GM21526 (cell line): ENCODE results near the gene PDGFD.

Source experiments
- ATAC-seq: cut with Tn5 transposase; IDR thresholded peaks from one replicate; pipeline ENCODE4 v1.9.1; 2021; ENCODE audit warnings: moderate library complexity; ENCODE audit not compliant: unreplicated experiment, low FRiP score

PDGFD gene

DNA sequence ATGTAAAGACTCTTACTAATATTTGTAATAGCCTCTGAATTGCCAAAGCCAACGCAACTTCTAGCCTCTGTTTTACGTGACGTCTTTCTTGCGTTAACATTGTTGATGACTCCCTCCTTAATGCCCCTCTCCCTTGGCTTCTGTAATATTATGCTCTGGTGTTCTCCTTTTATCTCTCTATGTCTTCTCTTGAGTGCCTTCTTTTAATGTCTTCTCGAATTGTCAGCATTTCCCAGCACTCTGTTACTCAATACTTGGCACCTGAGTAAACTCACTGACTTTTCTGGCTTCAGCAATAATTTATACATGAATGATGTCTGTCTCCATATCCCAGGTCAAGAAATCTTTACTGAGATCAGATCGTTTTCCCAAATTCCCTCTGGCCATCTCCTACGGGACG, 196.0 kb downstream of the PDGFD start:
- ATAC-seq = no peak

DNA sequence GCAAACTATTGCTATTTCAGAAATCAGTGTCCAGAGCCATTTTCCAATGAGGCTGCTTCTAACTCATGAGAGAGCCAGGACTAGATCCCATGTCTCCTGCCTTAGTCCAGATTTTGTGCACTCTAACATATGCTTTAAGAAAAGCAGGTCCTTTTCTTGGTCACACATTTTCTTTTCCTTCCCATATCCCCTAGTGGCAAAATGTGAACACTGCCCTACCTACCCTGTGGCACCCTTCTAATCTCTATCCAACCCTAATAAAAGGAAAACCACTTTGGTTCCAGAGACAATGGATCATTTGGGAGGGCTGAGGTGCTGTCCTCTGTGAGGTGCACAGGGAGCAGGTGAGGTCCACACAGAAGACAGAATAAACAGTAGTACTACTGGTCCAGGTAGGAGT, 199.6 kb downstream of the PDGFD start:
- no peak for ATAC-seq

DNA sequence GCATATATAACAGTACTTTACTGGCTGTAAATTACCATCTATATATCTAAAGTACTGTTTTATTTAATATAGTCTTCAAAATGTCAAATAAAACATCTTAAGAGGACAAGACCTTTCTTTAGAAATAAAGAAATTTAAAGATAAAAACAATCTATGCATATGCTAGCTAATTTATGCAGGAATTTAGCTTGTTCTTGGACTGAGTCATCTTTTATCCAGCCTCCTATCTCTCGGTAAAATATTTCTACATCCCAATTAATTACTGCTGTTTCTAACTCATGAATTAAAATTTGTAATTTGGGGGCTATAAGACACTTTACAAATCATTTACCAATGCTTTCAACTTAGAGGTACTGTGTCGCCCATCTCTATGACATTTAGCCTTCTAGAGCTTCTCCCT, 200.3 kb downstream of the PDGFD start:
- ATAC-seq = no peak

DNA sequence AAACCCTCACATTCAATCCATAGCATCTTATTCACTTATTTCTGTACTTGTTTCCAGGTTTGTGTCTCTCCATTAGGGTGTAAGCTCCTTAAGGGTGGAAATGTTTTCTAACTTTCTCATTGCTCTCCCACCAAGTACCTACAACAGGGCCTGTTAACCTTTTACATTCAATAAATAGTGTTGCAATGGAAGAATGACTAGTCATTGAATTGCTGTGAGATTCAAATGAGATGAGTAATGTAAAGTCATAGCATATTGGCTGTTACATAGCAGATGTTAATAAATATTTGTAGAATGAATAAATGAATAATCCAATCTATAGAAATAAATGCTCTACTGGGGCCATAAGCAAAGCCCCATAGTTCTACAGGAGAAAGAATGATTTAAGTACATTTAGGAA, 202.9 kb downstream of the PDGFD start:
- no peak for ATAC-seq

DNA sequence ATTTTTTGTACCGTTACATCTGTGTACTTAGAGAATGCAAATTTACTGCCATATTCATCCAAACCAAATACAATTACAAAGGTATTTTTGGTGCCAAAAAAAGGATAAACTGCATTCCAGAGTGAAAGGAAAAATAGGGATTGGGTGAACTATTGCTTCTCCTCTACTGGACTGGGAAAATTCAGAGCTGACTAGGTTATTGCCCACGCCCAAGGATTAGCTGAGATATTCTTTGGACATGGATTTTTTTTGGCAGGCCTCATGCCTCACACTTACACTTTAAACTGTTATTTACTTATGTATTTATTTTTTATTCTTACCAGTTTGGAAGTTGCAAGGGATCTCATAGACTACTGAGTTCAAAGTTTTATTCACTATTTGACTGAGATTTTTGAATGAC, 203.8 kb downstream of the PDGFD start:
- ATAC-seq = no peak

DNA sequence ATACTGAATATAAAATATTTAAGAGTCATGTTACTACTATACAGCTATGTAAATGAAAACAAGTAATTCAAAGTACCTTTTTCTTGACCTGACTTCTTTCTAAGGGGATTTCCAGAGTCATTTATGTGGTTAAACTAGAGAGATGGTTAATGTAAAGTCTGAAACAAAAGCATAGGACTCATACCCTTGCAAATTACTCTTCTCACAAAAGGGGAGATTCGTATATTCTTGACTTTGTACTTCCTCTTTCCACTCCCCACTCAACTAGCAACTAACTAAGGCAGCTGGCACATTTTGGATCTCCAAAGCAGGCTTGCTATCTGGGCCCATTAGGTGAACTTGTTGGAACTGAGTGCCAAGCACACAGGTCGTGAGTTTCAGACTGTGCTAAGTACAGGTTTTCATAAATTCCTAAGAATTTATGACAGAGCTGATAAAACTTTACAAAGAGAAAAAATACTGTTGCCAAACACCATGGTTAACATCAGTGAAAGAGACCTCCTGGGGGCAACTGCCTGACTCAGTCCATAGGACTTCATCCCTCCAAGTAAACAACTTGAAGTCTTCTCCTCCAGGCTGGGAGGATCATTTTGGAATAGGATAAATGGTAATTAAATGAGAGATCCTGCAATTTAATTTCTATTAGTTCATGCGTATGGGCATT, 204.5 kb downstream of the PDGFD start:
- ATAC-seq = peak; percentile 99

DNA sequence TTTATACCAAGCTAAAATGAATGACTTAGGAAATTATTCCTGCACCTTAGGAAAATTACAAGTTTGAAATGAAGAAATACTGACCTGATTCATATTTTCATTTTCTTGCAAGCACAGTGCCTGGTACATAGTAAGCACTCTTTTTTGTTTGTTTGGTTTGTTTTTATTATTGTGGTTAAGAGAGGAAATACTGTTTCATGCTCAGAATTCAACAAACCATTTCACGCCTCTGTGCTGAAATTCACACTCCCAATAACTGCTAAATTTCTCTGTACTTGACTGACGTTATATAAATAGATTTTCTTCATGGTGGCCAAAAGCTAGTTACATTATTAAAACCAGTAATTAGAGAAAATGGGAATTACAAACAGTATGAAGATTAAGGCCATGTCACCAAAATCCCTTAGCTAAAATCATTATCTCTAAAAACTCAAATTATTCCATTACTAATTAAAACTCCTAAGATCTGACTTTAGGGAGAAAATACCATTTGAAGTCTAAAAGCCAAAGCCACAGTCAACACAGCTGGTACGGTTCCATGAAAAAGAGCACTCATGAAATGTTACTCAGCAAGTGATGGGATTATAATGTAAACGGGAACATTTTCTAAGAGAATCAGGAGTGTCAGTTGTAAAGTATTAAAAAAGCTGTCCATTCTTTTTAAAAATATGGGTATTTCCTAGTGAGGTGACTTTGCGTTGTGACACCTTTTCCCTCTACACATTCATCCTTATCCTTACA, 205.3 kb downstream of the PDGFD start:
- peak; percentile 47 for ATAC-seq

DNA sequence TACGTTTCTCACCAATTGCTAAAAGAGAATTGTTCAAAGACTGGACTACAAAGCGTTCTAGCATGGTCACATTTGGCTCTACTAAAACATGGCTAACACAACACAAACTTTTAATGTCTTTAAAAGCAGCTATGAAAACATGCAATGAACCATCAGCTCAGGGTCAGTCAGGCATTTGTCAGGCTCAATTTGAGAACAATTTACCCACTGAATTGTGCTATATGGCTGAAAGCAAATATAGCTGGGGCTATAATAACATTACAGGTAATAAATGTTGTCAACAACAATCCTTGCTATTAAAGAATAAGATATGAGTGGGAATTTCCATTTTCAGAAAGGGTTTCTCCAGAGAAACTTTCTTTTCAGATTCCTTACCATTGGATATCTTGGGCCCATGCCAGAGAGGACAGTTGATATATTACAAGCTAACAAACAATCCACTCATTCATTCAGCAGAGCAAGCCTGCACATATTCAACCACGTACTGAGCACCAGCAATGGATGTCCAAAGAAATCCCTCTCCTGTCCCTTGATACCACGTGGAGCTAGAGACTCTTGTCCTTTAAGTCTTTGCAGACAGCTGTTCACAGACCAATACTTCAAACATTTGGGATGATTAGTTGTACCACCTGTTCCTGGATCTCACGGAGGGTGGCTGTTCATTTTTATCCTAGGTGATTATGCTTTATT, 210.0 kb downstream of the PDGFD start:
- ATAC-seq = no peak

DNA sequence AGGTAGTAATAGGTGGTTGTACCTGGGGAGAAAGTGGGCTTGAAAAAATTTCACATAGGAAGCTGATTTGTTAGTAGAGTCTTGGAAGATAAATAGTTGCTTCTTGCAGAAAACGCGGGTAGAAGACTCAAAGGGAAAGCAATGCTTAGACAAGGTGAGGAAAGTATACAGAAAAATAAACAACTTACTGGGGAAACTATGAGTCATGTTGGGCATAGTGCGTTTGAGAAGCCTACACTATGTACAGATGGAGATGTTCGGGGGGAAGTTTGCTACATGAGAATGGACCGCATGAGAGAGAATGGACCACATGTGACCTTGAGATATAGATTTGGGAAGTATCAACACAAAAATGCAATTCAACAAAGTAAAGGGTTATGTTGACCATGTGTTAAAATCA, 214.2 kb downstream of the PDGFD start:
- ATAC-seq = no peak

DNA sequence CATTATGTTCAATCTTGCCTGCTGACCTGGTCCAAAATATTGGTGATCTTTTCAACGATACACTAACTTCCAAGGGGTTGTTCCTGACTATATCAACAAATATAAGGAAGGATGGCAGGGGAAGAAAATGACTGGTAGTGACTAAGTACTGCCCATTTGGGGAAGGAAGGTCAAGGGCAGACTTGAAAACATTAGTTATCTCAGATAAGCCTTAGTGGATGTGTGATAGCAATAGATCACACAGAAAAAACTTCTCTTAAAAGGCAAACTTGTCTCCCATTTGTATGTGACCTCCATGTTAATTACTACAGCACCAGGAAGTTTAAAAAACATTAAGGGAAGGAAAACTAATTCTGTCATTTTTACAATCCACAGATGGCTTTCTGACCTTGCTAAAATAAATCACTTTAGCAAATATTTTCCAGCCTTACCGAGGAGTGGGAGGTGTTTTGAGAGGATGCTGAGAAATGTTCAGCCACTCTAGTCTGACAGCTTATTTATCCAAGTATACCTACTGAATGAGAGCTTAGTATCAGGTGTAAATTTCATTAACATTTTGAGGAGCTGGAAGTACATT, 215.7 kb downstream of the PDGFD start:
- no peak for ATAC-seq

DNA sequence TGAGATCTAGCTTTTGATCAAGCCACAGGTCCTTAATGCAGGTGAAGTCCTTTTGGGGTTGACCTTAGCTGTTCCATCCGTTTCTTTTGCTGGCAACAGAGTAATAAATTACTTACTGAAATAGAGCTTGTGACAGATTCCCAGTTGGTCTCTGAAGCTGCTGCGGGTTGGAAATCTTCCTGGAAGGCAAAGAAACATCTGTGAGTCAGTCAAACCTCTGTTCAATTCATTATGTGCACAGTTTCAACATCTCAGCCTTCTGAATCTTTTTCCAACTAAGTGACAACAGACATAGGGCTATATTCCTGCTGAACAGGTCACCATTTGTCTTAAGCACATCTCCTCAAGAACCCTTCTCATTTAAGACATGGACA, 216.4 kb downstream of the PDGFD start:
- ATAC-seq = no peak

DNA sequence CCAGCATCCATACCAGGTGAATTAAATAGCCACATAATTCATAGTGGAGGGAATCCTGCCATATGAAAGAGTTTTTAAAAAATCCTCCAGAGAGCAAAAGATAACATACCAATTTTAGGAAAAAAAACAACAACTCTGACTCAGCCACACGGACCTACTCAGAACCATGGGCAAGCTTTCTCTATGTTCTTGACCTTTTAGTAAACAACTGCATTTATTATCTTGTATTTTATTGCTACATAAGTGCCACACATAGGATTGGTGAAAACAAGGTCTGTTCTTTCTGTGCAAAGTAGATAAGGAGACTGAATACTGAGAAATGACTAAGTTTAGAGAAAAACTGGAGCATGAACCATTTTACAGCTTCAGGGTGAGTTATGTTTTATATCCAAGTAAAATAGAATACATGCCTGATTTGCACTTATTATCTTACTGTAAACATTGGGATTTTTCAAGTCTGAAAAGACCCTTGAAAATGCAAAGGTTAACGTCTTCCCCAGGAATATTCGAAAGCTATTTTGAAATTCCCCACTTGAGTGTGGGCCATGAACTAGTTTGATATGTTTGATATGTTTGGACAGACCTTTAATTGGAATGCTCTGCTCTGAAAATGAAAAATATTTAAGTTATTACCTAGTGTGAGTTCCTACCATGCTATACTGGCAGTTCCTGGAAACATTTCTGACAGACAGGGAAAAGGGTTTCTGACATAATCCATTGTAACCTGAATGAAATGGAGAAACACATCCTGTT, 217.0 kb downstream of the PDGFD start:
- ATAC-seq = no peak

DNA sequence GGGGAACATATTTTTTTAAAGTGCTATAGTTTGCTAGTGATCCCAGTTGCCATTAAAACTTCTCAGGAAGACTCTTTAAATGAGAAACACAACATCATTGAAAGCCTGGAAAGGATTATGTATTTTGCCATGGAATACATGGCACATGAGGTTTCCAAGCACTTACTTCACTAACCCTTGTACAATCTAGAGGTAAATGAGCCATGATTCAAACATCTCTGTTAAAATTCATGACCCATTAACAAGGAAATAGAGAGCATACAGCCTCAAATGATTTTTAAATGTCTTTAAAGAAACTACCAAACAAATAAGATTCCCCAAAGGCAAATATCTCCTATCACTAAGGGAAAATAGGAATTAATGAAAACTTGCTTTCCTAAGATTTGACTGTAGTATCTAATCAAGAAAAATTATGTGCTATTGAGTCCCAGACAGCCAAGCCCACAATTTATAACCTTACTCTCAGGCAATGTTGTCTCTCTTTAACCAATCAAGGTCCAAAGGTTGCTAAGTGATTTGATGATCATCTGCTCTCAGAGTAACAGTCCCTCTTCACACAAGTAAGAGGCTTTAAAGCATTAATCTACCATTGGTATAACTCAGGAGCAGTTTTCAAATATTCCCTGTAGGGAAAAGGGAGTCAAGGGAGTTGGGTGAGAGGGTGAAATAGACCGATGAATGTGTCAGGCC, 219.6 kb downstream of the PDGFD start:
- no peak for ATAC-seq

DNA sequence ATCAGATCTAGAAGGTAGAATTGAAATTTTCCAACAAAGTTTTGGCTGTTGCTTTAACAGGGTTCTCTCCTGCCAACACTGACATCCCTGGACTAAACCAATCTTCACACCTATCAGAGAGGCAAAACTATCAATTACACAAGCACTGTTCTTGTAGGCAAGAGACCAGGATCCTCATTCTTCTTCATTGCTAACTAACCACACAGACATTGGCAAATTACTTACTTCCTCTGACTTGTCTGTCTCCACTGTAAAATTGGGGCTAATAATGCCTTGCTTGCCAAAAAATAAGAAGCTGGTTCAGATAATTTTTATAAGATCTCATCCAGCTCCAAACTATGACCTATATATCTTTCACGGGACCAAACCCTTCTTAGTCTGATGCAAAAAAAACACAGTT, 221.3 kb downstream of the PDGFD start:
- no peak for ATAC-seq

DNA sequence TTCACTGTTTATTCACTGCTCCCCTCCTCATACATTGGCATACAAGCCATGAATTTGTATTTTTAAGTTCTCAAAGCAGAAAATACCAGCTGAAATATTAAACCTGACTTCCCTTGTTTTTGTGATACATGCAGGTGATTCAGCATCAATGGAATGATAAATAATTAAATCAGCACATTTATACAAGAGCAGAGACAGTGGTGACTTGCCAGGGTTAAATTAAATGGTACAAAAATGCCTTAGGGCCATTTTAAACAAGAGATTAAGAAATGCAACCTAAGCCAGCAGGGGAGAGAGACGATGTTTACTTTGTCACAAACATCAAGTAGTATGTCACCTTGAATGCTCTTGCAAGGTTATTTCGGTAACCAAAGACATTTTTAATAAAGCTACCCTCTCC, 223.4 kb downstream of the PDGFD start:
- no peak for ATAC-seq

DNA sequence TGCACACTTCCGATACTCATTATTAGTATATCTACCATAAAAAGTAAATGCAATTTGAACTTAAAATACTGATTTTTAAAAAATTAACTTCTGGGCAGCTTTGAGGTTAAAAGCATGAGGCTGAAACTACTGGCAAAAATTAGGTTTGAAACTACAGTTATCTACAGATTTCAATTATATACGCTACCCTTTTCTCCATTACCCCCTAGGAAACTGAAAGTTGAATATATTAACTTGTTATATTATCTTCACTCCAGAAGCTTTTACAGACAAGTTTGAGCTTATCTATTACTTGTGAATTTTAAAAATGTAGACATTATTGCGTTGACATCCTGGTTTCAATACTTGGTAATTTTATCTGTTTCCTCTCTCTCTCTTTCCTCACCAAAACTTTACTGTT, 224.3 kb downstream of the PDGFD start:
- no peak for ATAC-seq

DNA sequence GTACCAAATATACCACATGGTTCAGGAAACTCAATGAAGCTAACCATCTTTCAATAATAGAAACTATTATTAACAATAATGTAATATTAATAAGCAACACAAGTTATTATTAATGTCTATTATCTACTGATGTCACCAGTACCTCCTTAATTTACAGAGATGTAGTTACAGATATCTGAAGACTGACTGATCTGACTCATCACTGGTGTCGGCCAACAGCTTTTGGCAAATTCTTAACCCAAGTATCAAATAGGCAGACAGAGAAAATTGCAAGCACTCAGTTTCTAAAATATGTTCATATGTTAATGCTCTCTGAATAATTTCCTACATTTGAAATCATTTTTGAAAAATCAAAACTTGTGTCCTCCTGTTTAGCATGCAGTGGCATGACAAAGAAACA, 227.9 kb downstream of the PDGFD start:
- ATAC-seq = no peak

DNA sequence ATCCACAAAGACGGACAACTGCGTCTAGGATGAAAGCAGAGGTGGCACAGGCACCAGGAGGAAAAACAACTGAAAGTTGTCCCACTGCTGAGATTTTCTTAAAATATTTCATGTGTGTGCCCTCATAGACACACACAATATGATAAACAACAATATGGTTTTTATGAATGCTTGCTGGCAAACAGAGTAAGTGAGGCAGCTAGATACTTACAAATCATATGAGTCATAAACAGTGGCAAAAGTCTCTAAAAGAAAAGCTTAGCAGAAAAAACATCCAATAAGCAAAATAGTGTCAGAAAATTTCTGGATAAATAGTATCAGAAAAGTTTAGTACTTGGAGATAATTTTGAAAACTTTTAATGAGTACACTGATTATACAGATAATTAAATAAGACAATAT, 228.7 kb downstream of the PDGFD start:
- ATAC-seq = no peak

DNA sequence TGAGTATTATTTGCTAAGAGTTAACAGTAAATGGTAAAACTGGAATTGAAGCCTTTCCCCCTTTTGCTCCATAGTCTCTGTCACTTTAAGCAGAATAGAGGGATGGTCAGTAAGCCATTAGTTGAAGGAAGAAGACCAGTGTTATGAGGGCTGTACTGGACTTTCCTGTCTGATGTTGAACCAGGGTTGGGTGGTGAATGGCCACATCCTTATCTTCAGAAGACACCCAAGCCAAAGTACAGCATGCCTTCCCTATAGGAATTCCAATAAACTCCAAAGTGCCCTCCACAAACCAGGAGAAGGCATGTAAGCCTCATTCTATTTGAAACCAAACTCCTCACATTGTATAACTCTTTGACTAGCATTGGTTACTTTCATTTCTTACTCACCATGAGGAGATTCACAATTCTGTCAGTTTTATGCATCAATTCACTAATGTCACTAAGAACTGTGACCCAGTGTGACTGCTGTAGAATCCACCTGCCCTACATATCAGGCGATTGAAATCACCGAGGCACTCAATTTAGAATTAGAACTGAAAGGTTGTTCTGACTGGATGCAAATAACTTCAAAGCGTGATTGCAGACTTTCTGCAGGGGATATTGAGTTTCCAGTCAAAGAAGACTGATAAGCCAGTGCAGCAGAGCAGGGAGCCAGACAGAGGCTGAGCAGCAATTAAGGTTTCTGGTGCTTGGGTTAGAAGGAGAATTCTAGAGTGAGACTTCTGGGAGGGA, 234.6 kb downstream of the PDGFD start:
- ATAC-seq = peak; percentile 96

DNA sequence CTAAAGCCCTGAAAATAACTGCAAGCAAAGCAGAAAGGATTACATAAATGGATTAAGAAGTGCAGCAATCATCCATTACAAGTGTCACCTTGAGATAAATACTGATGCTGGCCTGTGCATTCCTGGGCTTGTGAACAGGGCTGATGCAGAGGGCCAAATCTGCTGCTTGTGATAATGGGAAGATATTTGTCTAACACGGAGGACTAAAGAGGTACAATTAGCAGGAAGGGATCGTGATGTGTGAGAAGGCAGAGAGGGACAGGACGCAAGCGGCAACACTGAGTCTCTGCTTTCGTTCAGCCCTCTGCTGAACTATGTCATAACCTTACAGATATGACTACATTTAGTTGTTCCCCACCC, 235.2 kb downstream of the PDGFD start:
- peak; percentile 1 for ATAC-seq
